Measurements from ENCODE around the gene WDFY3.
A peak's percentile ranks its signal among the peaks of the same experiment; 100 is the strongest.

WDFY3 gene

DNA sequence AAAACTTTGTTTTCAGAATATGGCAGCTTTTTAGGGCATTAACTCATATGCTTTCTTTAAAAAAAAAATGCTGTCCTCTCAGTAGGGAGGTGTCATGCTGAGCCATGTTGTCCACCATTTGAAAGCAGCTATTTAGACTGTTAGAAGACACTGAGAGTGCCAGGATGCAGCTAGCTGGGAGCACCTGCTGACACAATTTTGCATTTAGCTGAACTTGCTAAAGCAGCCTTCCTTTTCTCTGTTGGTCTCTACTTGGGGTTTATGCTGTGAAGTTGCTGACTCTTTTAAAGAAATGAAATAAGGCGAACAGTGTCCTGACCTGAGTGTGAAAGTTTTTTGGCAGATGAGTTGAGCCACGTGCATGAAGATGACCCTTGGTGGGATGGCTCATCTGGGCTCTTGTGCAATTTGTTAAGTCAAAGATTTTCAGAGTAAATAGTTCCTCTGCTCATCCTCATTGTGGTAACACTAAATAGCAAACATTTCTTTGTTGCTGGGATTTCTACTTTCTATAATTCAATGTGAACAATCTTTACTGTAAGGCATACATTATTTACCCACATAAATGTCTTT, 319.1 kb downstream of the WDFY3 start:
- no peak overlapping the region for H3K27ac ChIP-seq
- no peak for DNase-seq (ENCODE audit: low read depth, low spot score)

- no peak overlapping the region for H3K27ac ChIP-seq
- no peak for DNase-seq (ENCODE audit: low read depth, low spot score)
Observed at GRCh38 chr4:84644087-84644486, 322.4 kb downstream of the WDFY3 start.

GRCh38 chr4:84639145-84639544, 327.3 kb downstream of the WDFY3 start:
- H3K27ac ChIP-seq: no peak overlapping the region

DNA sequence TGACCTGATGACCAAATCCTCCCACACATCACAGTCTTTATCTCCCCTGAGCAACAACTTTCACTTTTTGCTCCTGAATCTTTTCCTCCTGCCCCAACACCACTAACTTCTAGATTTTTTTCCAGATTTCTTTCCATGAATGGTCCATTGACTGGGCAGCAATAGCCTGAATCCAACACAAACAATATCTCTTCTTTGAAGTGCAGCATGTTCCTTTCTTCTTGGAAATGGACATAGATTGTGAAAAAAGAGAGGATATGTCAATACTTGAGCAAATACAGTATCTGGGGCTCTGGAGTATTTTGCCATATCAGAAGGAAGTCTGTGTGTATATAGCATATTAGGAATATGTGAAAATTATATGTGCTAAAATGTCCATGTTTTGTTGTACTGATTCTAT, 328.4 kb downstream of the WDFY3 start:
- no peak for DNase-seq (ENCODE audit: low read depth, low spot score)
- H3K27ac ChIP-seq: no peak overlapping the region

More at GRCh38 chr4:84639145-84639544, 327.3 kb downstream of the WDFY3 start:
- no peak for DNase-seq (ENCODE audit: low read depth, low spot score)

DNA sequence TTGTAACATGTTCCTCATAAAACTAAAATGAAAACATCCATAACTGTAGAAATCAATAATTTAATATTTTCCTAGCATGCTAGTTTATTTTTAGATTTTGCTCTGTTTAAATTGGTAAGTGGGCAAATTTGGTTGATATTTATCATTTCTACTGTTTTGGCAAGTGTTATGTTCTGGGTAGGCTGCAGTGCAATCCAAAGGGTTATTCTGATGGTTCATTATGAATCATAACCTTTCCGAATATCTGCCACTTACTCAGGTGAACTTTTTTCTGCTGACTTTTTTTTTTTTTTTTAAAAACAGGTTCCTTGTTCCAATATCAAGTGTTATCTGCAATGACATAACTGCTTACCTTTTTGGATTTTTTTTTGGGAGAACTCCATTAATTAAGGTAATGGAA, 331.5 kb downstream of the WDFY3 start:
- peak; percentile 14 for DNase-seq (ENCODE audit: low read depth, low spot score)
- H3K27ac ChIP-seq: no peak overlapping the region

- peak; percentile 58 for DNase-seq (ENCODE audit: low read depth, low spot score)
- peak overlapping the region; percentile 67 for H3K27ac ChIP-seq
Observed at GRCh38 chr4:84632092-84632491, 334.4 kb downstream of the WDFY3 start.

- peak overlapping the region; percentile 67 for H3K27ac ChIP-seq
- DNase-seq (ENCODE audit: low read depth, low spot score): peak; percentile 41
Observed at GRCh38 chr4:84631573-84631972, 334.9 kb downstream of the WDFY3 start.

- no peak for DNase-seq (ENCODE audit: low read depth, low spot score)
- H3K27ac ChIP-seq: no peak overlapping the region
Observed at GRCh38 chr4:84626673-84627072, 339.8 kb downstream of the WDFY3 start.

DNA sequence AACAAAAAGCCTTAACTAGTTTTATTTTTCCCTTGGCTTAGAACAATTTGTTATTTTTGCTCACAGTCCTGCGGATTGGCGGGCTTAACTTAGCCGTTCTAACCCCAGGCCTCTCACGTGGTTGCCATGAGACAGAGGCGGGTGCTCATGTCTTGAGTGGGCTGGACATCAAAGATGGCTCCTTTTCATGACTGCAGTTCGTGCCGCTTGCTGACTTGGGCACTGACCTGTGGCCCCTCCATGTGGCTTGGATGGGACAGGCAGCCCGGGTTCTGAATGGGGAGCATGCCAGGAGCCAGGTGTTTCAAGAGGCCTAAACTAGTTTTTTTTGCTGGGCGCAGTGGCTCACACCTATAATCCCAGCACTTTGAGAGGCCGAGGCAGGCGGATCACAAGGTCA, 342.8 kb downstream of the WDFY3 start:
- DNase-seq (ENCODE audit: low read depth, low spot score): no peak
- H3K27ac ChIP-seq: no peak overlapping the region

DNA sequence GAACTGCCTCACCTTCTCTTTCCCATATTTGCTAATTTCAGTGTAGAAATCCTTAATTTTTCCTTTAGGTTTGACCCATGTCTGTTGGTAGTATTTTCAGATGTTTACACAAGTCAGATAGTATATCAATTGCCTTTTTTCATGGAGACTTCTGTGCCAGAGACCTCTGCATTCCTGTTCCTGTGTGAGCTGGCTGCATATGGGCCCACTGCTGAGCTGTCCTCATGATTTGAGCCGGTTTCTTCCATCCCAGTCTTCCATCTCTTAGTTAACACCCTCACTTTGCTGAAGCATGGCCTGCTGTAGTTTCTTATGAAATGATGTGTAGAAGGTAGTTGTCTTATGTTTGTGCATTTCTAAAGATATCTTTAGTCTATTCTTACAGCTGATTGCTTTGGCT, 343.5 kb downstream of the WDFY3 start:
- no peak overlapping the region for H3K27ac ChIP-seq
- DNase-seq (ENCODE audit: low read depth, low spot score): no peak

Data from epithelial cell of prostate (primary cell).